ENCODE results near the gene THPO. TPM values are rescaled to one million over a fixed set of nuclear protein-coding genes. Genes with fewer than 3 reads are reported as not detected.
A peak's percentile ranks its signal among the peaks of the same experiment; 100 is the strongest.

THPO gene
- polyA plus RNA-seq, 3 donors = not detected

DNA sequence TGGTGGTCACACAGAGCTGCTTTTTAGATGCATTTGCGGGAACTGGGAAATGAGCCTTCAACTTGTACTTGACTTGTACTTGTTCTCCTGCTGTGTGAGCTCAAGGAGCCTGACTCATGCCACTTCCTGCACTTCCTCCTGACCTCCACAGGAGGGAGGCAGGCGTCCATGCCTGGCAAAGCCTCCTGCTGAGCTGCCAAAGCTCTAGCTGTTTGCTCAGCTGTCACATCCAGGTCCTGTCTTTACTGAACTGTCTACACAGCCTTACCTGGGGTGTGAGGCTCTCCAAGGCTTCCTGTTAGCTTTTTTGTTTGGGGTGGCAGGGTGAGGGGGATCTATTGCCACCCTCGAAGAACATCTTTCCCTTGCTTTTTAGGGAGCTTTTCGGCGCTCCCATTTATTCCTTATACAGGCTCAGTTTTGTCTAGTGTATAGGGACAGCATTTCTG is 6.4 kb downstream of the THPO start:
- H3K27ac Mint-ChIP-seq = no peak overlapping the region
- H3K4me3 Mint-ChIP-seq = no peak overlapping the region
- Histone ChIP-seq H3K4me3 (replicated peaks in 1 of 3; ENCODE audit: low read depth in 2 of 3, low read length in 3 of 3) (no peak overlapping the region), H2AFZ (ENCODE audit: insufficient read depth, low read depth, low read length, poor library complexity, severe bottlenecking) (no peak overlapping the region), H3K4me2 (replicated peaks; ENCODE audit: extremely low read depth, low read length, poor library complexity, severe bottlenecking) (no peak overlapping the region), H3K79me2 (ENCODE audit: insufficient read depth, low read length) (no peaks in the 10 kb centered on the region), H3K4me1 (ENCODE audit: control insufficient read depth in 1 of 2, insufficient read depth in 2 of 2, low read length in 2 of 2) (peaks cover 0 to 6% of the 10 kb centered on the region in 2 donors), H3K27me3 (ENCODE audit: control insufficient read depth in 2 of 2, insufficient read depth in 2 of 2, low read length in 2 of 2) (peaks cover 0 to 16% of the 10 kb centered on the region in 2 donors), H3K9ac (ENCODE audit: insufficient read depth, low read length, poor library complexity, severe bottlenecking) (no peak overlapping the region), H4K20me1 (ENCODE audit: insufficient read depth, low read length) (no peaks in the 10 kb centered on the region), H3K9me3 (replicated peaks in 1 of 2; ENCODE audit: control insufficient read depth in 1 of 2, insufficient read depth in 1 of 2, low read length in 2 of 2) (no peaks in the 10 kb centered on the region), H3K27ac (ENCODE audit: low read depth in 1 of 2, low read length in 2 of 2) (no peak overlapping the region), H3K36me3 (replicated peaks in 1 of 2; ENCODE audit: control insufficient read depth in 1 of 2, insufficient read depth in 2 of 2, low read length in 2 of 2) (peaks cover 13 to 32% of the 10 kb centered on the region in 2 donors)
- peaks cover 0 to 2% (median 0%) of the 10 kb centered on the region in 7 donors for H3K9me3 Mint-ChIP-seq
- 0% methylated on average over 1 of the region's 5 CpGs for WGBS (ENCODE audit: insufficient coverage)
- peak; percentile 71 to 80 (median 71) for DNase-seq
- intact Hi-C loops (cut with micrococcal nuclease) = loop anchor here (2.0 to 10.0 kb wide), 3 partner anchors 173 to 423 kb away; no protein-coding TSS in a partner anchor
- H3K27me3 Mint-ChIP-seq (ENCODE audit: low read depth in 3 of 3) = peaks cover 16 to 40% (median 29%) of the 10 kb centered on the region in 3 donors
- TF ChIP-seq, protein P1, sequence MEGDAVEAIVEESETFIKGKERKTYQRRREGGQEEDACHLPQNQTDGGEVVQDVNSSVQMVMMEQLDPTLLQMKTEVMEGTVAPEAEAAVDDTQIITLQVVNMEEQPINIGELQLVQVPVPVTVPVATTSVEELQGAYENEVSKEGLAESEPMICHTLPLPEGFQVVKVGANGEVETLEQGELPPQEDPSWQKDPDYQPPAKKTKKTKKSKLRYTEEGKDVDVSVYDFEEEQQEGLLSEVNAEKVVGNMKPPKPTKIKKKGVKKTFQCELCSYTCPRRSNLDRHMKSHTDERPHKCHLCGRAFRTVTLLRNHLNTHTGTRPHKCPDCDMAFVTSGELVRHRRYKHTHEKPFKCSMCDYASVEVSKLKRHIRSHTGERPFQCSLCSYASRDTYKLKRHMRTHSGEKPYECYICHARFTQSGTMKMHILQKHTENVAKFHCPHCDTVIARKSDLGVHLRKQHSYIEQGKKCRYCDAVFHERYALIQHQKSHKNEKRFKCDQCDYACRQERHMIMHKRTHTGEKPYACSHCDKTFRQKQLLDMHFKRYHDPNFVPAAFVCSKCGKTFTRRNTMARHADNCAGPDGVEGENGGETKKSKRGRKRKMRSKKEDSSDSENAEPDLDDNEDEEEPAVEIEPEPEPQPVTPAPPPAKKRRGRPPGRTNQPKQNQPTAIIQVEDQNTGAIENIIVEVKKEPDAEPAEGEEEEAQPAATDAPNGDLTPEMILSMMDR (IDR thresholded peaks at IDR 0.05) = peak; percentile 95
- peaks cover 8% of the 10 kb centered on the region for H3K4me1 Mint-ChIP-seq
- H3K36me3 Mint-ChIP-seq = peaks cover 27 to 30% of the 10 kb centered on the region in 2 donors

DNA sequence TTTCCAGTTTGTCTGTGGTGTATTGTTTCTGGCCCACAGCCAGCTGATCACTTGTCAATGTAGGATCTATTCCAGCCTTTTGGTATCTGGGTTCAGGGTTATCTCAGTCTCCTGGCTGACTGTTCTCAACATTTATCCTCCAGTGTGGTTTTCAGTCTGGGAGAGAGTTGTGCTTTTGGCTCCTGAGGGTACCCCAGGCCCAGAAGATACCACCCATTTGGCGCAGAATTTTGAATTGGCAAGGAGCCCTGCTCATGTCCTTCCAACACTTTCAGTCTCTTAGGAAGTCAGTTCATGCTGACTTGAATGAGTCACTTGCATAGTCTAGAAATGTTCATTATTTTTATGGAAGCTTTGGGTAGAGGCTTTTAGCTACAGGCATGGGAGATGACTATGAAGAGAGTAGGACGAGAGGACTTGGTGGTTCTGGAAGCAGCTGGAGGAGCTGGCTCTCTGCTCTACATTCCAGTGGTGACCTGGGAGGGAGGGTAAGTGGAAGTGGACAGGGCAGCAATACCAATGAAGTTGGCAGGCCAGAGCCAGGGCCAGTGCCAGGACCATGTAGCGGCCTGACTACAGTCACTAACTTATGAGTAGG is 9.3 kb downstream of the THPO start:
- Histone ChIP-seq H3K79me2 (ENCODE audit: insufficient read depth, low read length) (peaks cover 14% of the 10 kb centered on the region), H3K4me1 (ENCODE audit: control insufficient read depth in 1 of 2, insufficient read depth in 2 of 2, low read length in 2 of 2) (peaks cover 5 to 16% of the 10 kb centered on the region in 2 donors), H3K9me3 (replicated peaks in 1 of 2; ENCODE audit: control insufficient read depth in 1 of 2, insufficient read depth in 1 of 2, low read length in 2 of 2) (no peaks in the 10 kb centered on the region), H3K4me2 (replicated peaks; ENCODE audit: extremely low read depth, low read length, poor library complexity, severe bottlenecking) (no peak overlapping the region), H4K20me1 (ENCODE audit: insufficient read depth, low read length) (no peaks in the 10 kb centered on the region), H3K27ac (ENCODE audit: low read depth in 1 of 2, low read length in 2 of 2) (no peak overlapping the region), H3K4me3 (replicated peaks in 1 of 3; ENCODE audit: low read depth in 2 of 3, low read length in 3 of 3) (no peak overlapping the region), H3K36me3 (replicated peaks in 1 of 2; ENCODE audit: control insufficient read depth in 1 of 2, insufficient read depth in 2 of 2, low read length in 2 of 2) (peaks cover 17 to 48% of the 10 kb centered on the region in 2 donors), H3K9ac (ENCODE audit: insufficient read depth, low read length, poor library complexity, severe bottlenecking) (no peak overlapping the region), H3K27me3 (ENCODE audit: control insufficient read depth in 2 of 2, insufficient read depth in 2 of 2, low read length in 2 of 2) (no peaks in the 10 kb centered on the region), H2AFZ (ENCODE audit: insufficient read depth, low read depth, low read length, poor library complexity, severe bottlenecking) (no peak overlapping the region)
- intact Hi-C loops (cut with micrococcal nuclease) = no loop called here
- Mint-ChIP-seq H3K9me3 (no peaks in the 10 kb centered on the region), H3K4me3 (no peak overlapping the region), H3K4me1 (peaks cover 21% of the 10 kb centered on the region), H3K27me3 (ENCODE audit: low read depth in 3 of 3) (peaks cover 6 to 13% (median 6%) of the 10 kb centered on the region in 3 donors), H3K27ac (no peak overlapping the region), H3K36me3 (peaks cover 41 to 44% of the 10 kb centered on the region in 2 donors)
- 90% methylated on average over 2 of the region's 3 CpGs for WGBS (ENCODE audit: insufficient coverage)
- no peak for DNase-seq
- TF ChIP-seq, protein P1 (IDR thresholded peaks at IDR 0.05) = no peak
